HG02943 (cell line): ENCODE measurements around the gene PEF1.

Experiments used
- ATAC-seq: cut with Tn5 transposase; IDR thresholded peaks from one replicate; pipeline ENCODE4 v1.9.1; 2021; ENCODE audit warnings: mild to moderate bottlenecking, low read depth, moderate library complexity; ENCODE audit not compliant: unreplicated experiment

PEF1 gene

DNA sequence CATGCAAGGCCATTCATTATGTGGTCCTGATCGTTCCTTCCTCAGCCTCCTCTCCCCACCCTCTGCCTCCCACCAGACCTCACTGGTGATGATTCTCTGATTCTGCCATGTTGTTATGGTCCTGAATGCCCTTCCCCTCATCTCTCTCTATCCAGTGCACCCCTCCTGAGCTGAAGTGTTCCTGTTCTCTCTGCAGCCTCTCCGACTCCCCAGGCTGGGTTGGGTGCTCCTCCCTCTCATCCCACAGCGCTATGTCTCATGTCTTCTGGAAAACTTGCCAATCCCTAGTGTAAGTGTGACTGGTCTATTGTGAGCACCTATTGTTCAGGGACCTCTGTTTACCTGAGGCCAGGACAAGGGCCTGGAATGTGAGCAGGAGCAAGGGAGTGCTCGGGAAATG lies 11.1 kb upstream of the PEF1 start:
- ATAC-seq = no peak

DNA sequence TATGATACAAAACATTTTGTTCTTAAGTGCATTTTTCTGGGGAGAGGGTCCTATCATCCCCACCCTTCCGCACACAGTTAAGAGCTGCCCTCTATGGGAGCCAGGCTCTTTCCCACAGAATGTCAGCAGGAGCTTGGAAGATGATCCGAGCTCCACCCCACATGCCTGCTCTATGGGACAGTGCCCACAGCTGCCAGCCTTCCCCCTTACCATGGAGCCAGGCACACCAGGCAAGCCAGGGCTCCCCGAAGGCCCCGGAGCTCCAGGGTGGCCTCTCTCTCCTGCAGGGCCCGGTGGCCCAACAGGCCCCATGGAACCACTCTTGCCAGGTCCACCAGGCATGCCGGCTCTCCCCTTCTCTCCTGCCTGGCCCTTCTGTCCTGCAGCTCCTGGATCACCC lies 10.4 kb upstream of the PEF1 start:
- ATAC-seq = no peak

DNA sequence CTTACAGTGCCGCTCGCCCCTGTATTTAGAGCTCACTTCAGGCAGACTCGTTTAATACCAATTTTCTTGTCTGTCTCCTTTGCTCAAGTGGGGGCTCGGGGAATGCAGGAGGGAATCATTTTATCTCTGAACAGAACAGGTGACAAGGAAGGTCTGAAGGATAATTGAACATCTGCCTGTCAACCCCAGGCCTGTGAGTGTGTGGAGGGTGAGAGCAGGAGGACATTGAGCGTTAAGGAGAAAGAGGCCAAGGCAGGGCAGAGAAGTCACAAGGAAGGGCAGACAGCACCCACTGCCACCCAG lies 9.7 kb upstream of the PEF1 start:
- ATAC-seq = no peak

DNA sequence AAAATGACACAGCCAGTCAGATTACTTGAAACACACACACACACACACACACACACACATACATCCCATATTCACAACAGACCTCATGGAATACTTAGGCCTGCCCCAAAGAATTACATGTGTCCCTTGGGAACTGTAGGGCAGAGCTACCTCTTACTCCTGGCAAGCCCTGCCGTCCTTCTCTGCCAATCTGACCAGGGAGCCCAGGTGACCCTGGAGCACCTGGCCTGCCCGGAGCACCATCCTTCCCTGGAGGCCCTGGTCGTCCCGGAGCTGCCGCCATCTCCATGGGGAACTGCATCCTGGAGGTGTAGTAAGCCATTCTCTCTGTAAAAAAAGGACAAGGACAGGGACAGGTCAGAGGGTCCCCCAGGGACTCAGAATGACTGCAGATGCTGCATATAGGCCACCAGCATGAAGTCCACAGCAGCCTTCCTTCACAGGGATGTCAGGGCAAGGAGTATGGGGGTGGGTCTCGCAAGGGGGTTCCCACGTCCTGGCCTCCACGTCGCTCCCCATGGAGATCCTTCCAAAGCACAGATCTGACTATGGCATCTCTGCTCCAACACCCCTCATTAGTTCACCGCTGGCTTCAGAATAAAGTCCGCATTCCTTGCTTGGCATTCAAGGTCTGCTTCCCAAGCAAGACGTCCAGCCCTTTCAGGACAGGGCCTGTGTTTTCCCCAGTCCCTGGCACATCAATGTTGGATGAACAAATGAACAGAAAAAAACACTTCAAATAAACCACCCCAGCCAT lies 9.2 kb upstream of the PEF1 start:
- ATAC-seq = no peak

DNA sequence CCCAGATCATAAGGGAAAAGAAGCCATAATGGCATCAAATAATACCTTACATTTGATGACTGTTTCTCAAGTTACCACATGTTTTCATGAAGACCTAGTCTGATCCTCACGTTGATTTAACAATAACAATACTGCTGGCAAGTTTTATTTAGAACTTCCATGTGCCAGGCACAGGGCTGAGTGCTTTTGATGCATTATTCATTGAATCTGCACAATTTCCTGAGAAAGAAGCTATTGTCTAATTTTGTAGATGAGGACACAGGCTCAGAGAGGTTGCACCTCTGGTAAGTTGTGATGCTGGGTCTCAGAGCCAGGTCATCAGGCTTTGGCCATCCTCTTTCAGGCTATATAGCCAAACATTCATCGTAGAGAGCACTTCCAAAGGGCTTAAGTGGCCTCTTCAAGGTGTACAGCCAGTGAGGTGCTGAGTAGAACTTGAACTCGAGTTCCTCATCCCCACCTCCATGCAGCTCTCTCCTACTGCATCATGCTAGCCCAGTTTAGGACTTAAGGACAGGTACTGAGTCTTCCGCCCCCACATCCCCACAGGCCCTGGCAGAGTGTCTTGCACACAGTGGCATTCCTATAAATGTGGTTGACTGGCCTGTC lies 8.3 kb upstream of the PEF1 start:
- ATAC-seq = no peak

DNA sequence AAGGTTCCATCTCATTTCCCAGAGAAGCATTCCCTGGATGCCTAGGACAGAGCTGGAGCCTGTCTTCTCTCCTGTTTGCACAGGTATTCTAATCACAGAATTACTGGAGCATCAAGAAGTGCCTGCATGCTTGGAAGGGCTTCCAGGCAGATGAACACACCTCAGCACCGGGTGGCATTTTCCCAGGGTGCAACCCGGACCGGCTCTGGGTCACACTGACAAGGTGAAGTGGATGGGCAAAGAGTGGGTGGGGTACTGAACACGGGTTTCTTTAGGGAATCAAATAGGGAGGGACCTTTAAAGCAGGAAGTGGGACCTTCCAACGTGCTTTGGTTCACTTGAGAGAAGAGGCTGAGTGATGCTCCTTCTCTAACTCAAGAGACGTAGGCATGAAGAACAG lies 7.1 kb upstream of the PEF1 start:
- no peak for ATAC-seq

DNA sequence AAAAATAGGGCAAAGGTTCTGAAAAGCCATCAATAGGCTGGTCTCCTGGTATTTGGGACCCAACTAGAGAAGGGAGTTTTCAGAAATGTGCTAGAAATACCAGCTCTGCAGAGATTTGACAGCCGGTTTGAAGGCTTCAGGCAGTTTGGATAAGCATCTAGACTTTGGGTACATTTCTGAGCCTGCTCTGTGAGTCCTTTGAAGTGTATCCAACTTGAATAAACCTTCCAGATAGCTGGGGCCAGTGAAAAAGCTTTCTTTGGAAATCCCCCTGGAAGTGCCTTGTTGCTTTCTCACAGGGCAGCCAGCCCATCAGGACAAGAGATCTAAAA lies 6.4 kb upstream of the PEF1 start:
- no peak for ATAC-seq

DNA sequence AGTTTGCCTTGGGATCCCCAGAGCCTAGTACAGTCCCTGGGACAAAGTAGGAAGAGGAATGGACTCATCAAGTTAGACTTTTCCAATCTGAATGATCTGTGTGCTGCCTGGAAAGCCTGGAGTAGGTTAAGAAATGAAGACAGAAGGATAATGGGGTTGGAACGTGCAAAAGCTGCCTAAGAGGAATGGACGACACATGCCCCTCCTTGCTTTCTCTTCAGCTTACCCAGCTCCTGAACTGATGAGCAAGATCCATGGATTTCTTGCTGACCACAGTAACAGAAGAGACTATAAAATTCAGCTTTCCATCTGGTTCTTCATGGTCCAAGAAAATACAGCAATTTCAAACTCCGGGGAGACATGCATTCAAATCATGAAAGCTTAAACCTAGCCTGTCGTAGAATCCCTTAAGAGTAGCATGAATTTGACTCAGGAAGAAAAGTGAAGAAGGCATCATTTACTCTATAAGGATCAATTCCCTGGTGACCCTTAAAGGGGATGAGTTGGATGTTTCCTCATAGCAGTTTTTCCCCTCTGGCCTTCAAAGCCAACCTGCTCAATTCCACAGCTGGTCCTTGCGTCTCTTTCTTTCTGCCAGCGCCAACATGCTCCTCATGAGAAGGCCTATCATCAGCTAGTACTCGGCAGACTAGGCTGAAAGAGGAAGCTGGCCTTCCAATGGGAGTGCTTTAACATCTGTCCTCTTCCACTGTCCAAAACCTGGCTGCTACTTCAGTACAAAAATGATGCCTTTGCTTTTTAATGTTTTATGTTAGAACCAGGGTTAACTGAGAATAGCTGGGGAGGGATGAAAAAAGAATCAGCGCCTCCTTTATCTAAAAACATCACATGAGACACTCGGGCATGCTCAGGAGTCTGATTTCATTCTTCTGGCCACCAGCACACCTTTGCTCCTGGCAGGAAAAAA lies 5.7 kb upstream of the PEF1 start:
- no peak for ATAC-seq

DNA sequence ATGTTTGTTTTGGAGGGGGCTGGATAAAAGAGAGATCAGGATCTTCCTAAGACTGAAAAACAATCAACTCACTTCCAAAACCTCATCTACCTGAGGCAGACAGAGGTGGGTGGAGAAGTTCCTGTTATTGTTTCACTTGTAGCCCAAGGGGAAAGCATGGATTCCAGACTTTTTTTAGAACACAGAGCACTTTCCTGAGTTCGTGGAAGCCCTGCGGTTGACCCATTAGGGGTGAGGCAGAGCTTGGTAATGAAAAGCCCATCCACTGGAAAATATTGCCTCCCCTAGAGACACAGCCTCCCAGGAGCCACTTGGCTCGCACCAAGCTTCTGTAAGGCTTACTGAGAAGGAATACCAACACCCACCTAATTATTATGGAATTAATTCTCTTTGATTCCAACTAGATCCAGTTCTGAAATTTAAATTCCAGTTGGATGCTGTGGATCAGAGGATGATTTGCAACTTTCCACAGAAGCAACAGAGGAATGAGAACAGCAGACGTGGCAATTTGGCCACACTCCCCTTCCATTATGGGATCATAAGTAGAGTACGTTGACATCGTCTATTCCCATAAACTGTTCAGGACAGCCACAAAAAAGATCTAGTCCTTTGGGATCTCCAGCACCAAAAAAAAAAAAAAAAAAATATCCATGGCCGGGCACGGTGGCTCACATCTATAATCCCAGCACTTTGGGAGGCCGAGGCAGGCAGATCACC lies 4.1 kb upstream of the PEF1 start:
- no peak for ATAC-seq

DNA sequence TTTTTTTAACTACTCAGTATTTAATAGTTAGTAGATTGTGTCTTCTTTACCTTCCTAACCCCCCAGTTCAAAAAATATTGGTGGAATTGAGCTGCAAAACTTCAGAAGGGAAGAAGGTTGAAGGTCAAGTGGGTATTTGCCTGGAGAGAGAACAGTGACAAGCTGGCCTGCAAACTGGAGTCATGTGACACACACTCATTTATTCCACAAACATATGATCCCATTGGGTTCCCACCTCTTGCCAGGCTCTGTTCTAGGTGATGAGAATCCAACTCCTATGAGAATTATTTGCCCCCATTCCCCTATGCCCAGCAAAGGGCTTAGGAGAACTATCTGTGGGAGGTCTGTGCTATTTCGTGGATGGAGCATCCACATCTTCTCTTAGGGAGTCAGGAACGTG lies 3.5 kb upstream of the PEF1 start:
- ATAC-seq = no peak

DNA sequence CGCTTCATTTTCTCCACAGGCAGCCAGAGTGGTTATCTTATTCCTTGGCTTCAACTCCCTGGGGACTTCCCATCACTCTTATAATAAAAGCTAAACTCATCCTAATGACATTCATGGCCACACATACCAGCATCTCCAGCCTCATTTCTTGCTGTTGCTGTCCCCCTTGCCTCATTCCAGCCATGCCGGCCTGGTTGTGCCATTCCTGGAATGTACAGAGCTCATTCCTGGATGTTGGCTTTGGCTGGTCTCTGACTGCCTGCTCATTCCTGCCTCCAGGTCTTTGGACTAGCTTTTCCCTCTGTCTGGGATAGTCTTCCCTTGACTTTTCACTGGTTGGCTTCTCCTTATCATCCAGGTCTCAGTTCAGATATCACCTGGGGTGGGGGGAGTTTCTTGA lies 2.4 kb upstream of the PEF1 start:
- no peak for ATAC-seq

DNA sequence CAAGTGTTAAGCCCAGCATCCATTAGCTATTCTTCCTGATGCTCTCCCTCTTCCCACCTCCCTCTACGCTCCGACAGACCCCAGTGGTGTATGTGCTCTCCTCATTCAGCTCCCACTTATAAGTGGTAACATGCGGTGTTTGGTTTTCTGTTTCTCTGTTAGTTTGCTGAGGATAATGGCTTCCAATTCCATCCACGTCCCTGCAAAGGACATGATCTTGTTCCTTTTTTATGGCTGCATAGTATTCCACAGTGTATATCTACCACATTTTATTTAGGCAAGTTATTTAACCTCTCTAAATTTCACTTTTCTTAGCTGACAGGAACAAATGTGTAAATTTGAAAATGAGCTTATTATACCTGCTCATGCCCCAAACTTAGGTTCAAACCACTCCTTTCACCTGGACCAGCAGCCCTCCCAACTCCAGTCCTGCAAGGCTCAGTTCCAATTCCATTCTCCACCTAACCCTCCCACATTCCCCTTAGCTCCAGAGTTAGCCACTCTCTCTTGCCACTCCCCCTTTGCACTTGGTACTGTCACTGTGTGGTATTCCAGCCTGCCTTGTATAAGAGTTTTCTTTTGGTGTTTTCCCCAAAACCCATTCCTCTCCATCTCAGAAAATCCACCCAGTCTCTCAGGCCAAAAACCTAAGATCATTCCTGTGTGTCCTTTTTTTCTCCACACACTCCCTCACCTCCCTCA lies 1.7 kb upstream of the PEF1 start:
- ATAC-seq = no peak

DNA sequence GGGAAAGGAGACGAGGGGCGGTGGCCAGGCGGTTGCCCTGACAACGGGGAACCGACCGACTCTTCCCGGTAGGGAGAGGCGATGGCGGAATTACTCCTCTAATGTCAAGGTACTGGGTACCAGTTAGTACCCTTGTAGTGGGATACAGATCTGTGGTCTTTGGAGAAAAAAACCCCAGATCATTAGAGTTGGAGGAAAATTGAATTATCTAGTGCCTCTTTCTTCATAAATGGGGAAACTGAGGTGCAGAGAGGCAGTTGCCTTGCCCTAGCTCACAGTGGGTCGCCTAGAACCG lies 545 bp upstream of the PEF1 start:
- no peak for ATAC-seq

DNA sequence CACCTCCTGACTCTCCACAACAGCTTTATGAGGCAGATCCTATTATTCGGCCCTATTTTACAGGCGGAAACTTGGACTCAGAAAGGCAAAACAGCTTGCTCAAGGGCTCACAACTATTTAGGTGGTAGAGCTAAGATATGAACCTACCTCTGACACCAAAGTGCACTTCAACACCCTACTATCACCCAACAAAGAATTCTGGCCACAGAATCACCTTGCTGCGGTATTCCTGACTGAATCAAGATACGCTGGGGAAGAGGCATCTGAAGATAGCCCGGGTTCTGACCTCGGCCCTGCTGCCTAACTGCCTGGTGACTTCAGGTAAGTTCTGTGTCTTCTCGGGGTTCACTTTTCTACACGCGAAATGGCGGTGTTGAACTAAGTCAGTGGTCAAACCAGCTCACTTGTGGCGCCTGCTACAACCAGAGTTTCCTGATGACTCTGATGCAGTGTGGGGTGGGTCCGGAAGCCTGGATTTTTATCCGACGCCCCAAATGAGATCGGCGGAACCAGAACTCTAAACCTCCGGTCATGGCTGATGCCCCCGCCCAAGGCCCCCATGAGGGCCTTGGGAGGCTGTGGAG lies 608 bp downstream of the PEF1 start:
- ATAC-seq = no peak

DNA sequence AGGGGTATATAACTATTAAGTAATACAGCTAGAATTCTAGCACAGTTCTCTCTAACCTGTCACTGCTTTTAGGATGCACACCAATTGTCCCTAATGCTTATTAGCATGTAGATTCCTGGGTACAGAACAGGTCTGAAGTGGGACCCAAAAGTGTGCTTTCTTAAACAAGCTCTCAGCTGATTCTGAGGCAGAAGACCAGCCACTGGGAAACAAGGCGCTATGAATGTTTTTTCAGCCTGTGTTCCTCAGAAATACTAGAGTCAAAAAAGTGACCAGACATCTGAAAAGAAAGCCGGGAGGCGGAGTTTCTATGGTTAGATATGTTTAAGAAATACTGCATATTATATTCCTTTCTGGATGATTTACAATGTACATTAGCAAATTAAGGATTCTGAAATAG lies 1.8 kb downstream of the PEF1 start:
- ATAC-seq = no peak

DNA sequence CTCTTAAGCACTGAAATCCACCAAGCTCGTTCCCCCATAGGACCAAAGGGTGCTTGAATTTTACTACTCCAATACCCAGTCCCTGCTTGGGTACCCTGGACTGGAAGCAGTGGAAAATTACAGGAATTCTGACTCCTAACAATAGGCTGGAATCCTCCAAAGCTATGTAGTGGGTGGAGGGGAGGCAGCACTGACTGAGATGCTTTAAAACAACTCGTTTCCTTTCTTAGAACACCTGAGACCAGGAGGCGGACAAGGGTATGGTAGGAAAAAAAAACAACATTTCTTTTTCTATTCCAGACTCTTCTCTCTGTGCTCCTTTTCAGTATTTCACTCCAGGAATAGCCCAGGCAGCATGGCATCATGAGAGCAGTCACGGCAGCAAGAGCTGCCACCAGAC lies 2.3 kb downstream of the PEF1 start:
- no peak for ATAC-seq

DNA sequence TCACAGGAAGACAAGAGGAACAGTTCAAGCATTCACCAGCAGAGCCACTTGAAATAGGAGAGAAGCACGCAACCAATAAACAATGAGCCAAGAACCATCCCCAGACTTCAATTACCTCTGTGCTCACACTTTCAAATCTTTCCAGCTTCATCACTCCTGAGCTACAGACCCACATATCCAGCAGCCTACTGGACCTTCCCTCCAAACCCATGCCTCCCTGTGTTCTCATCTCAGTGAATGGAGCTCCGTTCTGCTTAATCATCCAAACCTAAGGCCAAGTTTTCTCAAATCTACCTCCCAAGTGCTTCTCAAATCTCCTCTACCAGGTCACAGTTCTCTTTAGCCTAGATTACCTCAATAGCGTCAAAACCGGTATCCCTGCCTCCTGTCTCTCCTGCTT lies 3.7 kb downstream of the PEF1 start:
- no peak for ATAC-seq

DNA sequence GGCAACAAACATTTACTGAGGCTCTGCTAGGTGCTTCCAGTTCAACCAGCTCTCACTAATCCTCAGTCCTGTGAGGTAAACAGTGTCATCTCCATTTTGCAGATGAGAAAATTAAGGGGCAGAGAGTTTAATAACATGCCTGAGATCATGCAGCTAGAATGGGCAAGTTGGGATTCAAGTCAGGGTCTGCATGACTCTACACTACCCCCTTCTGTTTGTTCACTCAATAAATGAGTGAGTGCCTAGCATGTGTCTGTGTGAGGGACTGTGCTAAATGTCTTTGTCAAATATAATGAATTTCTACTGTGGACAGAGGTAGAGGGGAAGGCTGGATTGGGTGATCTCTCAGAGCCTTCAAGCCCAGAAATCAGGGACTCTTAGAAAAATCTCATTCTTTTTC lies 4.5 kb downstream of the PEF1 start:
- ATAC-seq = no peak

DNA sequence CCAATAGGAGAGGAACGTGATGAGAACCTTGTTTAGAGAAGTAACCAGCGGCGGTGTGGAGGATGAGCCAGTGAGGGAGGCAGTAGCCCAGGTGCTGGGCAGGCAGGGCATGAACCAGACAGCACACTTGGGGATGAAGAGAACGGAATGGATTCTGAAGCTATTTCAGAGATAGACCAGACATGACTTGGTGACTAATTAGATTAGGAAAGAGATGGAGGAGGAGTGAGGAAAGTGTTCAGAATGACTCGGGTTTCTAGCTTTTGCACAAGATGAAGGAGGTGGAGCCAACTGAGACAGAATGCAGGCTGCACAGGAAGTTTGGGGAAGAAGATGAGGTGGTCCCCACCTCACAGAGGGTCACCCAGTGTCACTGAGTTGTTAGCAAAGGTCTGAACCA lies 5.1 kb downstream of the PEF1 start:
- ATAC-seq = no peak

DNA sequence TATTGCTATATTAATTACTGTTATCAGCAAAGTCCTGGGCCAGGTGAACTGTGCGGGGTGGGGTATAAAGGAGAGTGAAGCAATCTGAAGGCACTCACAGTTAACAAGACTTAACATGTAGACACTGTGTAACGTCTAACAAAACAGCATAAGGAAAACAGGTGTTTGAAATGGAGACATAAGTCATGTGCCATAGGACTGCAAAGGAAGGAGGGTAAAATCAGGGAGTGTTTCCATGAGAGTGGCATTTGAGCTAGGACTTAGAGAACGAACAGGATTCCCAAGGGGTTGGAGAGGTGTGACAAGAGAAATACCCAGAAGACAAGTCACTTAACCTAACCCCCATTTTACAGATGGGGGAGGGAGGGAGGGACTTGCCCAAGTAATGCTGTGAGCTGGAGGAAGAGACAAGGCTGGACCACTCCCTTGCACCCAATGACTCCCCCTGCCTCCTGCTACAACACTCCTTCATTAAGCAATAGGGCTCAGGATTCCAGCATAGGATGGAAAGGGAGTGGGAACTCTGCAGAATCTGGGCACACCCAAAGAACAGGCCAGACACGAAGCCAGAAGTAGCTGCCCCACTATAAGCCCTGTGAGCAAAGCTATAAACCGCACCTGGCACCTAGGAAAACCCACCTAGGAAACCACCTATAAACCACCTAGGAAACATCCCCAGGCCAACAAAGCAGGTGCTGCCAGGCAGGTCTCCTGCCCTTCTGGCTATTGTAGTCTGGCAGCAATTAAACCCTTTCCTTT lies 6.6 kb downstream of the PEF1 start:
- no peak for ATAC-seq
